Measurements from ENCODE around the gene TSSC4.
"Not testable (repeated sequence)": the region's sequence is repeated elsewhere in the genome, so short reads cannot be mapped to it uniquely, and the experiment has no call there.

The TSSC4 gene

GRCh38 chr11:2400069-2400761 is at the start of gene TSSC4:
Gene TSSC4 (plus strand): TSS chr11:2400750. CDS start chr11:2402634, 1,884 bp downstream.
- peak; percentile 100 for DNase-seq

DNA sequence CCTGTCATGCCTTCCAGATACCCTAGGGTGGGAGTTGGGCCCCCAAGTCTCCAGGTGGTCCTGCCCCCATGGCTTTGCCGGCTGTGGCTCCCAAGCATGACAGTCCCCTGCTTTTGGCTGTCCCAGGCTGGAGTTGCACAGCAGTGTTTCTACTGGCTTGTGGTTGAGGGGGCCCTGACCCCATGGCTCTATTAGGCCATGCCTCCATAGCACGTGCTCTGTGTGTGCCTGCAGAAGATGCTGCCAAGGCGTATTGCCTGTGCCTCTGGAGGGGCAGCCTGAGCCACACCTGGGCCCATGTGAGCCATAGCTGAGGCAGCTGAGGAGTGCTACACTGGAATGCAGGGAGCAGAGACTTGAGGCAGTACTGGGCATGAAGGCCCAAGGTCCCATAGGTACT is 48.8 kb upstream of the TSSC4 start:
- no peak for DNase-seq

- no peak for DNase-seq
Observed at GRCh38 chr11:2352420-2352819, 48.1 kb upstream of the TSSC4 start.

GRCh38 chr11:2355000-2355644 is 45.4 kb upstream of the TSSC4 start:
- no peak for DNase-seq

GRCh38 chr11:2357246-2357645 is 43.3 kb upstream of the TSSC4 start:
- DNase-seq, result no peak

GRCh38 chr11:2357651-2358050 is 42.9 kb upstream of the TSSC4 start:
- not testable (repeated sequence) for DNase-seq

- no peak for DNase-seq
Observed at GRCh38 chr11:2358754-2359442, 41.7 kb upstream of the TSSC4 start.

- no peak for DNase-seq
Observed at GRCh38 chr11:2359557-2359956, 41.0 kb upstream of the TSSC4 start.

GRCh38 chr11:2360081-2360642 is 40.4 kb upstream of the TSSC4 start:
- no peak for DNase-seq

GRCh38 chr11:2361565-2361964 is 39.0 kb upstream of the TSSC4 start:
- DNase-seq, result no peak

- no peak for DNase-seq
Observed at GRCh38 chr11:2362414-2362813, 38.1 kb upstream of the TSSC4 start.

DNA sequence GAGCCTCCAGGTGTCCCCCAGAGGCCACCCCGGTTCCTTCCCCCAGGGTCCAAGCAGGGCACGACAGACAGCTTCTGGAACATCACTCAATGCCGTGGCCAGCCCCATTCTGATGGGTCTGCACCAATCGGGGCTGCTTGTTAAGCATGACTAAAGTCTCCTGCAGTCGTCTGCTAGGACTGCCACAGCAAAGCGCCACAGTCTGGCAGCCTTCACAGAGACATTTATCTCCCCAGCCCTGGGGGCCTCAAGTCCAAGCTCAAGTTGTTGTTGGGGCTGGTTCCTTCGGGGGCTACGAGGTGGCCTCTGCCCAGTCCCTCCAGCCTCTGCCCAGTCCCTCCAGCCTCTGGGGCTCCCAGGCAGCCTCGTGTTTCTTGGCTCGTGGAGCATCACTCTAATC is 37.4 kb upstream of the TSSC4 start:
- no peak for DNase-seq

DNA sequence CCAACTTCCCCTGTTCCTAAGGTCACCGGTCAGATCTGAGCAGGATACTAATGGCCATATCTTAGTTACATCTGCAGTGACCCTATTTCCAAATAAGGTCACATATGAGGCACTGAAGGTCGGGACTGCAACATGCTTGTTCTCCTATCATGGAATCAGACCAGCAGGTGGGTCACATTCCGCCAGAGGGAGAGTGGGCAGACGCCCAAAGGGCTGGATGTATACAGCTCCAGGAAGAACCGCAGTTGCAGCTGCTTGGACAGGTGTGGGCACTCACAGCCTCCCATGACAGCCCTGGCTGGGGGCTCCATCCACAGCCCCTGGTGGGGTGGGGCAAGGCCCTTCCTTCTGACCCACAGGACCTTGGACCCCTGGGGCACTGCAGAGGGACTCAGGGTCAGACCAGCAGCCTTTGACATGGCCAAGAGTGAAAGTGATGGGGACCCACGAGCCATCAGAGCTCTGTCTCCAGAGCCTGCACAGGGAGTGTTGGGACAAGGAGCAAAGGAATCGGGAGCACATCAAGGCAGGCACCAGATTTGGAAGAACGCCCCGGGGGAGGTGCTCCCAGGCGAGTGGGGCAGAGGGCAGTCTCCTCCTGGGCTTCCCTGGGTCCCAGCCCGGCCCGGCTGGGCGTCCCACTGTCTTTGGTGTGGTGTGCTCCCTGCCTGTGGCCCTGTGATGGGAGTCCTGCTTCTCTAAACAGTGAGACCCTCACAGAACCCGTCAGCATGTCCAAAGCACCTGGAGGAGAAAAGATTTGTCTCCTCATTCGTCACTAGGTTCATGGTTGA is 36.8 kb upstream of the TSSC4 start:
- no peak for DNase-seq

DNA sequence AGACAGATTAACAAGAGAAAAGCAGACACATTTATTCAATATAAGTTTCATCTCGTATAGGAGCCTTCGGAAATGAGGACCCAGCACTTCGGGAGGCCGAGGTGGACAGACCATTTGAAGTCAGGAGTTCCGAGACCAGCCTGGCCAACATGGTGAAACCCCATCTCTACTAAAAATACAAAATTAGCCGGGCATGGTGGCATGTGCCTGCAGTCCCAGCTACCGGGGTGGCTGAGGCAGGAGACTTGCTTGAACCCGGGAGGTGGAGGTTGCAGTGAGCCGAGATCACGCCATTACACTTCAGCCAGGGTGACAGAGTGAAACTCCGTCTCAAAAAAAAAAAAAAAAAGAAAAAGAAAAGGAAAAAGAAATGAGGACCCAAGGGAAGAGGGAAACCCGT is 36.2 kb upstream of the TSSC4 start:
- not testable (repeated sequence) for DNase-seq

DNA sequence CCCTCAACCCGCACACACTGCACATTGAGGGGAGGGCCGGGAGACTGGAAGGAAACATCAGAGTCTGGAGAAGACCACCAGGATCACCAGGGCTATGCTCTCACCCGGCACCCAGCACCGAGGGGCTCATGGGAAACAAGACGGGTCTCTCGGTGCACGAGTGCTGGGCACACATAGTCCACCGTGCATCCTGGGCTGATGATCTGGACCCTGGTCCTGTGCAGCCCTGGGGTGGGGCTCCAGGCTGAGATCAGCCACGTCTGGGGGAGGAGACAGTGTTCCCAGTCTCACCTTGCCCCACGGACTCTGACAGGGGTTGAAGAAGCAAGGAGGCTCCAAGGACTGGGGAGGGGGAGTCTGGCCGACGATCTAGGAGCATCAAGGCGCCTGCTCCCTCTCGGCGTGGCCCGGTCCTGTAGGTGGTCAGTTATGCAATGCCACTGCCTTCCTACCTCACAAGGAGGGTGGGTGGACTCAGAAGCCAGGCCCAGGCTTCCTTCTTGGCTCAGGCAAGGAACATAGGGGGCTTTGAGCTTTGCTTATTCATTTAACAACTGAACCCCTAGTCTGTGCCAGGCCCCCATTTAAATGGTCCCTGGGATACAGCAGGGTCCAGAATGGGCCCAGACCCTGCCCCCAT is 34.9 kb upstream of the TSSC4 start:
- DNase-seq, result no peak

DNA sequence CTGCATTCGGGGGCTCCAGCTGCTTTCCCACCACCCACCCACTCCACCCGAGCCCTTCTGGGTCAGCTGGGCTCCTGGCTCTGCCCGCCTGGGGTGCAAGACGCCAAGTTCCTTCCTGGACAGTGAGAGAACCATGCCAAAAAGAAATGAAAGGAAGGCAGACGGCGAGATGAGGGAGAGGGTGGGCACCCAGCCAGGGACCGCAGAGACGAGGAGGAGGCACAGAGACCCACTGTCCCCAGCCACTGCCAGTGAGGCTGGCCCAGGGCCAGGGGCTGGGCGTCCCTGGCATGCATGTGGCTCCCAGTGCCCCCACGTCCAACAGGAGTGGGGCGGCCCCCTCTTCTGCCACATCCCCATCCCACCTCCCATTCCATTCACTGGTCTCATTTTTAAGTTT is 34.3 kb upstream of the TSSC4 start:
- DNase-seq, result peak; percentile 59

- no peak for DNase-seq
Observed at GRCh38 chr11:2366733-2367132, 33.8 kb upstream of the TSSC4 start.

DNA sequence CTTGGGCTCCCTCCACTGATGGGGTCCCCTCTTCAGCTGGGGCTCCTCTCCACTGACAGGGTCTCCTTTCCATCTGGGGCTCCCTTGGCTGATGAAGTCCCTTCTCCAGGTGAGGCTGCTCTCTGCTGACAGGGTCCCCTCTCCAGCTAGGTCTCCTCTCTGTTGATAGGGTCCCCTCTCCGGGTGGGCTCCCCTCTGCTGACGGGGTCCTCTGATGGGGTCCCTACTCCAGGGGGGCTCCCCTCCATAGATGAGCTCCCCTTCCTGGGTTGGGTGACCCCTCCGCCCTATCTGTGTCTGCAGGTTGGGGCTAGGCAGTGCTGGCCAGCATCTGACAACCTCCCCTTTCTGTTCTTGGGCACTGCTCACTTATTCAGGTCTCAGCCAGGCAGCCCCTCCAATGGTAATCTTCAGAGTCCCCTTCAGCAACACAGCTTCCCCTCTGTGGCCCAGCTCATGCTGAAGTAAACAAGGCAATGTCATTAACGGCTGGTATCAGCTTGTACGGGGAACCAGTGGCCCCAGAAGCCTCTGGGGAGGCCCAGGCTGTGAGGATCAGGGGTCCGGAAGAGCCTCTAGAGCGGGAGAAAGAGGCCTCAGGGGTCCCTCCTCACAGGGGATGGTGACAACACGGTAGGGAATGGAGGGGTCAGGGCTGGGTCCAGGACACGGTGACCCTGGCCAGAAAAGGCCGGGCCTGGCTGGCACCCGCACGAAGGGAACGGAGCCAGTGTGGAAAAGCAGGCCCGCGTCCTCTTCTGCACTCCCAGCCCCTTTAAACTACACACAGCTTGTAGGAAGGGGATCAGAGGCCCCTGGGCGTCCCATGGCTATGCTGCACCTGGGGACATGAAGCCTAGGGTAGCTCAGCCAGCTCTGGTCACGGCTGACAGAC is 33.0 kb upstream of the TSSC4 start:
- DNase-seq, result no peak

GRCh38 chr11:2368178-2368850 is 32.2 kb upstream of the TSSC4 start:
- DNase-seq, result no peak

- no peak for DNase-seq
Observed at GRCh38 chr11:2368851-2369180, 31.7 kb upstream of the TSSC4 start.

DNA sequence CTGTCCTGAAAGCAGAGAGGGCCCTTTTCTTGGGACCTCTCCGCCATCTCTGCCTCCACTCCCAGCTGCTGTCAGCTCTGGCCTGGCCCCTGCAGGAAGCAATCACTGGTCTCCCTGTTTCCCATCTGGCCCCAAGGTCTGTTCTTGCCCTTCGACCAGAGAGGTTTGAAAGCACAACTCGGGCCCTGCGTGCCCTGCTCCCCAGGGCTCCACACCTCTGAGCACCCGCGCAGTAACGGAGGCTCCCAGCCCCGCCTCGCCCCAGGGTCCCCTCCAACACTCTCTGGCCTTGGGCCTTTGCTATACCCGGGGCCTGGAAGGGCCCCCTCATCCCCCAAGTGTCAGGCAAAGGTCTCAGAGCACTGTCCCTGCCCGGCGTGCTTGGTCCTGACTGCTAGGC is 31.2 kb upstream of the TSSC4 start:
- DNase-seq, result no peak
